Adrenal gland (tissue), 12 donors: ENCODE data around the gene COL4A5. TPM values are rescaled to one million over a fixed set of nuclear protein-coding genes. Genes with fewer than 3 reads are reported as not detected.

Source experiments
- DNase-seq, 7 donors: peaks; one replicate each; pipeline ENCODE4 v3.0.0-alpha.2; 2019 to 2020
- H3K27ac ChIP-seq, 5 donors: fragments of 200-600 bp; sonication (generic) in 4 of 5; 1 replicate in 3 of 5; 2 replicates in 2 of 5; pipeline versions ENCODE4 v1.5.1 to v1.8.0; 2016 to 2020; ENCODE audit warnings: mild to moderate bottlenecking in 1 of 5
- H3K27me3 ChIP-seq: fragments of 200-600 bp; 2 replicates; pipeline ENCODE4 v1.8.0; 2021
- H3K36me3 ChIP-seq, 2 donors: fragments of 200-600 bp; replicated peaks in 1 of 2; 1 replicate in 1 of 2; 2 replicates in 1 of 2; pipeline versions ENCODE4 v1.5.1 to v1.8.0; 2018 to 2022
- H3K4me1 ChIP-seq, 2 donors: fragments of 200-600 bp; replicated peaks in 1 of 2; 1 replicate in 1 of 2; 2 replicates in 1 of 2; pipeline versions ENCODE4 v1.5.1 to v1.8.0; 2018 to 2021
- H3K4me3 ChIP-seq, 4 donors: fragments of 200-600 bp; sonication (generic) in 3 of 4; one replicate each; pipeline ENCODE4 v1.5.1; 2016 to 2018
- H3K9me3 ChIP-seq, 3 donors: fragments of 200-600 bp; sonication (generic) in 1 of 3; replicated peaks in 1 of 3; 1 replicate in 2 of 3; 2 replicates in 1 of 3; pipeline versions ENCODE4 v1.5.1 to v1.8.0; 2016 to 2021
- POLR2A ChIP-seq, 2 donors: fragments of 450-650 bp; IDR thresholded peaks; one replicate each; pipeline ENCODE4 v1.6.1; 2017; ENCODE audit warnings: antibody characterized with exemption in 2 of 2, mild to moderate bottlenecking in 2 of 2, moderate library complexity in 1 of 2
- WGBS, 4 donors: extraction: QIAGEN DNeasy Blood & Tissue Kit in 2 of 4; methylation state at CpG; one replicate each; pipeline versions ENCODE4 v1.1.5 to v1.1.7; 2013 to 2017; 5-methylcytosine and 5-hydroxymethylcytosine counted together
- intact Hi-C, 2 donors: fragments of 100-400 bp; cut with DNase I; formaldehyde crosslinking; loops; one replicate each; pipeline versions ENCODE4 v1.14.1 to v1.15.0; 2022 to 2023
- polyA plus RNA-seq, 3 donors: library from polyadenylated mRNA; stranded (reverse); fragments of 200-250 nt in 2 of 3; fragments of 350-450 nt in 1 of 3; fragmentation: Illumina TruSeq in 1 of 3; extraction: RNeasy Lipid Tissue Mini Kit (QIAGEN cat#74804) in 1 of 3; gene quantifications; one replicate each; pipeline ENCODE4 v1.2.3, GENCODE V29; 2013 to 2014
- total RNA-seq, 9 donors: library from RNA; depleted of rRNA in 4 of 9; stranded (reverse); fragments of >200 nt in 4 of 9; fragments of 120-200 nt in 1 of 9; fragmentation: NEBNext Ultra II Directional in 1 of 9; extraction: Animal tissue kit (Norgen Biotek cat#: 25700) in 1 of 9; gene quantifications; one replicate each; pipeline versions ENCODE4 v1.1.0 to v1.2.4, GENCODE V29; 2013 to 2023
- TF ChIP-seq, protein P1 (sequence below), 6 experiments: fragments of 450-650 bp in 4 of 6; fragments of 200-600 bp in 2 of 6; sonication (generic) in 1 of 6; IDR thresholded peaks; 1 replicate in 5 of 6; 2 replicates in 1 of 6; pipeline versions ENCODE4 v1.5.1 to v1.8.0; 2016 to 2021; ENCODE audit warnings: antibody characterized with exemption in 6 of 6, mild to moderate bottlenecking in 2 of 6, moderate library complexity in 1 of 6
- donor health status: healthy with polysubstance abuse.
- donor health status: Bipolar disorder and iron deficiency.
- donor health status: DM: yes; HTN: yes; CAD: no.
- donor health status: DM: no; HTN: no; CAD: no.
- donor health status: DM: no; HTN: no; CAD: no.
- donor health status: DM: yes; HTN: yes; CAD: no.

COL4A5 gene
- total and polyA plus RNA-seq, 12 donors = 4.0 to 25.2 (median 12.6) TPM

GRCh38 chrX:108699368-108699767 lies 259.7 kb downstream of the COL4A5 start:
- Histone ChIP-seq H3K27me3 (no peaks in the 10 kb centered on the region), H3K9me3 (no peaks in the 10 kb centered on the region), H3K4me1 (no peaks in the 10 kb centered on the region), H3K36me3 (no peaks in the 10 kb centered on the region), H3K4me3 (no peak overlapping the region), H3K27ac (no peak overlapping the region)
- WGBS, 4 donors = 17 to 45% (median 24%) methylated on average over 1 of the region's 1 CpG
- TF ChIP-seq, protein P1, sequence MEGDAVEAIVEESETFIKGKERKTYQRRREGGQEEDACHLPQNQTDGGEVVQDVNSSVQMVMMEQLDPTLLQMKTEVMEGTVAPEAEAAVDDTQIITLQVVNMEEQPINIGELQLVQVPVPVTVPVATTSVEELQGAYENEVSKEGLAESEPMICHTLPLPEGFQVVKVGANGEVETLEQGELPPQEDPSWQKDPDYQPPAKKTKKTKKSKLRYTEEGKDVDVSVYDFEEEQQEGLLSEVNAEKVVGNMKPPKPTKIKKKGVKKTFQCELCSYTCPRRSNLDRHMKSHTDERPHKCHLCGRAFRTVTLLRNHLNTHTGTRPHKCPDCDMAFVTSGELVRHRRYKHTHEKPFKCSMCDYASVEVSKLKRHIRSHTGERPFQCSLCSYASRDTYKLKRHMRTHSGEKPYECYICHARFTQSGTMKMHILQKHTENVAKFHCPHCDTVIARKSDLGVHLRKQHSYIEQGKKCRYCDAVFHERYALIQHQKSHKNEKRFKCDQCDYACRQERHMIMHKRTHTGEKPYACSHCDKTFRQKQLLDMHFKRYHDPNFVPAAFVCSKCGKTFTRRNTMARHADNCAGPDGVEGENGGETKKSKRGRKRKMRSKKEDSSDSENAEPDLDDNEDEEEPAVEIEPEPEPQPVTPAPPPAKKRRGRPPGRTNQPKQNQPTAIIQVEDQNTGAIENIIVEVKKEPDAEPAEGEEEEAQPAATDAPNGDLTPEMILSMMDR (IDR thresholded peaks at IDR 0.05) = peak in 5 of 6 experiments; percentile 6 to 40 (median 23)
- no peak for TF ChIP-seq POLR2A (IDR thresholded peaks at IDR 0.05)
- no peak for DNase-seq
- intact Hi-C loops = no loop called here

DNA sequence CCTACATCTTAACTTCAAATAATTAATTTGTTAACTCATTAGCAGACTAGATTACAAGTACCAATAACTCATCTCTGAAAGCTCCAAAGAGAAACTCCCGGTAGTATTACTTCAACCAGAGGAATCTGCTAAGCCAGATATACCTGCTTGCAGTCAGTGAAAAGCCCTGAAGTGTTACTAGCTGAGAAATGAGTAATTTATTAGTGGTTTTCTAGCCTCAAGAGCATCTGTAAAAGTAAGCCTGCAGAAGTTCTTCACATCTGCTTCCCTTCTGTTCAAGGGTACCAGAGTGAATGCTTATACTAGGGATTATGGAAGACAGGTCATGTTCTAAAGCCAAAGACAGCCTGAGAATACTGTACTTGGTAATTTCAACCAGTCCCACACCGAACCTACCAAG lies 262.0 kb downstream of the COL4A5 start:
- Histone ChIP-seq H3K4me1 (no peaks in the 10 kb centered on the region), H3K36me3 (no peaks in the 10 kb centered on the region), H3K9me3 (no peaks in the 10 kb centered on the region), H3K27ac (no peak overlapping the region), H3K27me3 (no peaks in the 10 kb centered on the region), H3K4me3 (no peak overlapping the region)
- intact Hi-C loops = no loop called here
- DNase-seq = no peak
- TF ChIP-seq, protein P1 (IDR thresholded peaks at IDR 0.05) = no peak
- TF ChIP-seq POLR2A (IDR thresholded peaks at IDR 0.05) = no peak
- WGBS, 4 donors = 59 to 78% (median 67%) methylated on average over 2 of the region's 2 CpGs

DNA sequence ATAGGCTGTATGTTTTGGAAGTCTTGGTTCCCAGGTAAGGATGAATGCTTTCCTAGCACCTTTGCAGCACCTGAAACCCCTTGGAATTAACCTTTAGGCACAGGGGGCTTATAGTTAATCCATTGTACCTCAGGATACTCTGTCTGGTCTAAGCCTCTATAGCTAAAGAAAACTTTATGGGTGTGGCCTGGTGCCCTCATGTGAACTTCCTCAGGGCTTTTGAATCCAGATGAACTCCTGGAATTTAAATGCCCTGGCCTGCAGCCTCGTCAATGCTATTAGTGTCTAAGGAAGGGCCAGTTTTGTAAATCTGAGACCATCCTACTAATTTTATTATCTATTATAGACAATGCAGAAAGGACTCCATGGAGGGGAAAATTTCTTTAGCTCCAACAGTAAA lies 262.9 kb downstream of the COL4A5 start:
- Histone ChIP-seq H3K36me3 (no peaks in the 10 kb centered on the region), H3K4me1 (no peaks in the 10 kb centered on the region), H3K27ac (no peak overlapping the region), H3K27me3 (no peaks in the 10 kb centered on the region), H3K9me3 (no peaks in the 10 kb centered on the region), H3K4me3 (no peak overlapping the region)
- intact Hi-C loops = no loop called here
- 18 to 33% (median 29%) methylated on average over 1 of the region's 1 CpG for WGBS, 4 donors
- TF ChIP-seq, protein P1 (IDR thresholded peaks at IDR 0.05) = no peak
- TF ChIP-seq POLR2A (IDR thresholded peaks at IDR 0.05) = no peak
- no peak for DNase-seq

- peaks cover 4% of the 10 kb centered on the region for H3K27me3 ChIP-seq
- H3K4me3 ChIP-seq = no peak overlapping the region
- H3K27ac ChIP-seq = no peak overlapping the region
- intact Hi-C loops = no loop called here
- no peaks in the 10 kb centered on the region for H3K36me3 ChIP-seq
- no peaks in the 10 kb centered on the region for H3K9me3 ChIP-seq
- no peak for DNase-seq
- H3K4me1 ChIP-seq = no peaks in the 10 kb centered on the region
- no peak for TF ChIP-seq POLR2A (IDR thresholded peaks at IDR 0.05)
- TF ChIP-seq, protein P1 (IDR thresholded peaks at IDR 0.05) = no peak
- 71 to 93% (median 86%) methylated on average over 2 of the region's 2 CpGs for WGBS, 4 donors
Observed at GRCh38 chrX:108704839-108705238, 265.2 kb downstream of the COL4A5 start.
